H9 (cell line): ENCODE measurements around the gene FCN1. TPM values are rescaled to one million over a fixed set of nuclear protein-coding genes. Genes with fewer than 3 reads are reported as not detected.

ENCODE experiments used
- DNase-seq: peaks from one replicate; pipeline ENCODE4 v3.0.0-alpha.2; 2017
- H2AFZ ChIP-seq: one replicate; pipeline ENCODE4 v1.6.1; 2013; ENCODE audit warnings: mild to moderate bottlenecking, low read length, control low read depth, moderate library complexity
- H2AK5ac ChIP-seq: 2 replicates; pipeline ENCODE4 v1.6.1; 2013; ENCODE audit warnings: low read length, control low read depth, mixed read lengths; ENCODE audit not compliant: insufficient read length
- H2BK120ac ChIP-seq: one replicate; pipeline ENCODE4 v1.6.1; 2013; ENCODE audit warnings: low read depth, mild to moderate bottlenecking, low read length, control low read depth, inconsistent platforms; ENCODE audit not compliant: poor library complexity, severe bottlenecking
- H2BK12ac ChIP-seq: 2 replicates; pipeline ENCODE4 v1.6.1; 2013; ENCODE audit warnings: low read length, control low read depth, mixed read lengths, low read depth; ENCODE audit not compliant: insufficient read length
- H2BK15ac ChIP-seq: 2 replicates; pipeline ENCODE4 v1.6.1; 2013; ENCODE audit warnings: low read depth, low read length, control low read depth
- H2BK20ac ChIP-seq: one replicate; pipeline ENCODE4 v1.6.1; 2013; ENCODE audit warnings: low read depth, mild to moderate bottlenecking, low read length, control low read depth, inconsistent platforms; ENCODE audit not compliant: poor library complexity, severe bottlenecking
- H2BK5ac ChIP-seq: 2 replicates; pipeline ENCODE4 v1.6.1; 2013; ENCODE audit warnings: low read length, control low read depth, mixed read lengths; ENCODE audit not compliant: insufficient read length
- H3K14ac ChIP-seq: 2 replicates; pipeline ENCODE4 v1.6.1; 2013; ENCODE audit warnings: low read length, control low read depth; ENCODE audit not compliant: insufficient read depth
- H3K18ac ChIP-seq: 2 replicates; pipeline ENCODE4 v1.6.1; 2013; ENCODE audit warnings: low read depth, mild to moderate bottlenecking, mixed read lengths, low read length, control low read depth; ENCODE audit not compliant: insufficient read length
- H3K23ac ChIP-seq: 2 replicates; pipeline ENCODE4 v1.6.1; 2013; ENCODE audit warnings: low read length, control low read depth, mixed read lengths, low read depth; ENCODE audit not compliant: insufficient read length
- H3K23me2 ChIP-seq: 2 replicates; pipeline ENCODE4 v1.6.1; 2013; ENCODE audit warnings: low read depth, mild to moderate bottlenecking, mixed read lengths, low read length, control low read depth; ENCODE audit not compliant: insufficient read length, poor library complexity, severe bottlenecking
- H3K27ac ChIP-seq: 2 replicates; pipeline ENCODE4 v1.5.1; 2013; ENCODE audit warnings: low read length, control low read depth, mixed read lengths, low read depth; ENCODE audit not compliant: insufficient read length
- H3K27me3 ChIP-seq: 2 replicates; pipeline ENCODE4 v1.6.1; 2013; ENCODE audit warnings: low read length, control low read depth, inconsistent platforms; ENCODE audit not compliant: insufficient read depth
- H3K4ac ChIP-seq: 2 replicates; pipeline ENCODE4 v1.6.1; 2013; ENCODE audit warnings: low read depth, mild to moderate bottlenecking, control low read depth, inconsistent platforms, low read length, moderate library complexity
- H3K4me1 ChIP-seq: 2 replicates; pipeline ENCODE4 v1.6.1; 2013; ENCODE audit warnings: low read length, control low read depth, inconsistent platforms; ENCODE audit not compliant: insufficient read depth
- H3K4me2 ChIP-seq: 2 replicates; pipeline ENCODE4 v1.6.1; 2013; ENCODE audit warnings: low read length, control low read depth, mixed read lengths; ENCODE audit not compliant: insufficient read length, insufficient read depth
- H3K56ac ChIP-seq: 2 replicates; pipeline ENCODE4 v1.6.1; 2013; ENCODE audit warnings: low read depth, mild to moderate bottlenecking, mixed read lengths, low read length, control low read depth; ENCODE audit not compliant: insufficient read length
- H3K79me1 ChIP-seq: 2 replicates; pipeline ENCODE4 v1.6.1; 2013; ENCODE audit warnings: low read depth, mild to moderate bottlenecking, moderate library complexity, low read length, control low read depth, inconsistent platforms; ENCODE audit not compliant: insufficient read depth, poor library complexity, severe bottlenecking
- H3K79me2 ChIP-seq: 2 replicates; pipeline ENCODE4 v1.6.1; 2013; ENCODE audit warnings: low read length, control low read depth, inconsistent platforms; ENCODE audit not compliant: insufficient read depth
- H3K9ac ChIP-seq: 2 replicates; pipeline ENCODE4 v1.6.1; 2013; ENCODE audit warnings: low read length, control low read depth, mixed read lengths; ENCODE audit not compliant: insufficient read length; ENCODE audit errors: extremely low read depth
- H3K9me3 ChIP-seq: one replicate; pipeline ENCODE4 v1.6.1; 2013; ENCODE audit warnings: low read depth, low read length, inconsistent platforms; ENCODE audit not compliant: control insufficient read depth
- H3T11ph ChIP-seq: one replicate; pipeline ENCODE4 v1.6.1; 2013; ENCODE audit warnings: mild to moderate bottlenecking, low read length, control low read depth, inconsistent platforms
- H4K20me1 ChIP-seq: one replicate; pipeline ENCODE4 v1.6.1; 2013; ENCODE audit not compliant: control insufficient read depth, insufficient read length, insufficient read depth
- H4K5ac ChIP-seq: 2 replicates; pipeline ENCODE4 v1.6.1; 2013; ENCODE audit warnings: low read depth, mild to moderate bottlenecking, mixed read lengths, low read length, control low read depth; ENCODE audit not compliant: insufficient read length
- H4K8ac ChIP-seq: replicated peaks from 2 replicates; pipeline ENCODE4 v1.6.1; 2013; ENCODE audit warnings: low read length, control low read depth, mixed read lengths, low read depth; ENCODE audit not compliant: insufficient read length
- H4K91ac ChIP-seq: 2 replicates; pipeline ENCODE4 v1.6.1; 2013; ENCODE audit warnings: low read depth, mild to moderate bottlenecking, moderate library complexity, mixed read lengths, low read length, control low read depth; ENCODE audit not compliant: insufficient read length
- H3K27ac Mint-ChIP-seq, 3 experiments: 2 replicates in 2 of 3; 3 replicates in 1 of 3; pipeline ENCODE4 v1.8.0; 2020 to 2021; ENCODE audit warnings: mixed read lengths in 3 of 3, mild to moderate bottlenecking in 1 of 3, moderate library complexity in 1 of 3
- H3K27me3 Mint-ChIP-seq: 2 replicates; pipeline ENCODE4 v1.8.0; 2021; ENCODE audit warnings: low read depth, mild to moderate bottlenecking, moderate library complexity, mixed read lengths
- H3K36me3 Mint-ChIP-seq, 3 experiments: 2 replicates in 2 of 3; 3 replicates in 1 of 3; pipeline ENCODE4 v1.8.0; 2020 to 2021; ENCODE audit warnings: low read depth in 3 of 3, mixed read lengths in 3 of 3; ENCODE audit not compliant: insufficient read depth in 1 of 3
- H3K4me1 Mint-ChIP-seq, 2 experiments: 2 replicates each; pipeline ENCODE4 v1.8.0; 2020; ENCODE audit warnings: mixed read lengths in 2 of 2
- H3K4me3 Mint-ChIP-seq, 2 experiments: 2 replicates in 1 of 2; 3 replicates in 1 of 2; pipeline ENCODE4 v1.8.0; 2020 to 2021; ENCODE audit warnings: mild to moderate bottlenecking in 2 of 2, mixed read lengths in 2 of 2, moderate library complexity in 1 of 2
- H3K9me3 Mint-ChIP-seq, 2 experiments: 2 replicates in 1 of 2; 3 replicates in 1 of 2; pipeline ENCODE4 v1.8.0; 2020; ENCODE audit warnings: mild to moderate bottlenecking in 2 of 2, mixed read lengths in 2 of 2, moderate library complexity in 1 of 2
- CTCF ChIP-seq: fragments of 200-600 bp; sonication (generic); conservative IDR thresholded peaks from 3 replicates; pipeline ENCODE4 v1.8.0; 2021; ENCODE audit warnings: antibody characterized with exemption, mild to moderate bottlenecking
- WGBS: extraction: QIAGEN DNeasy Blood & Tissue Kit; methylation state at CpG from one replicate; pipeline ENCODE4 v1.1.7; 2013; ENCODE audit warnings: missing lambda C conversion rate, low lambda C conversion rate, mixed read lengths; ENCODE audit not compliant: insufficient read length; ENCODE audit errors: extremely low coverage; 5-methylcytosine and 5-hydroxymethylcytosine counted together
- total RNA-seq: library from RNA; stranded (reverse); gene quantifications from 2 replicates; pipeline ENCODE4 v1.2.1, GENCODE V29; 2021

The FCN1 gene
- total RNA-seq, 1 experiment from 2014 or later, result not detected

GRCh38 chr9:134895097-134895496, 22.6 kb downstream of the FCN1 start:
- H4K8ac ChIP-seq, result no peak overlapping the region
- no CpG with 5 or more reads among the region's 3 CpGs for WGBS
- H3K56ac ChIP-seq, result no peak overlapping the region
- H3K9ac ChIP-seq, result no peak overlapping the region
- H2BK120ac ChIP-seq, result no peak overlapping the region
- Mint-ChIP-seq H3K4me3 (no peak overlapping the region), H3K27me3 (peaks cover 7% of the 10 kb centered on the region), H3K36me3 (peaks cover 0 to 18% (median 6%) of the 10 kb centered on the region in 3 experiments; a peak in 4 of 7 replicates), H3K4me1 (no peaks in the 10 kb centered on the region), H3K9me3 (peaks cover 24 to 30% of the 10 kb centered on the region in 2 experiments), H3K27ac (no peak overlapping the region)
- H3K79me1 ChIP-seq, result no peaks in the 10 kb centered on the region
- no peak overlapping the region for H4K91ac ChIP-seq
- H2BK12ac ChIP-seq, result no peak overlapping the region
- H3K23ac ChIP-seq, result no peak overlapping the region
- H3T11ph ChIP-seq, result no peak overlapping the region
- no peak overlapping the region for H3K27ac ChIP-seq
- H2BK15ac ChIP-seq, result no peak overlapping the region
- H2AK5ac ChIP-seq, result no peak overlapping the region
- H3K4ac ChIP-seq, result no peak overlapping the region
- no peak overlapping the region for H3K18ac ChIP-seq
- DNase-seq, result no peak
- H3K14ac ChIP-seq, result no peak overlapping the region
- no peak overlapping the region for H3K4me2 ChIP-seq
- H3K23me2 ChIP-seq, result no peaks in the 10 kb centered on the region
- peaks cover 7% of the 10 kb centered on the region for H3K9me3 ChIP-seq
- no peaks in the 10 kb centered on the region for H3K4me1 ChIP-seq
- no peaks in the 10 kb centered on the region for H3K27me3 ChIP-seq
- no peaks in the 10 kb centered on the region for H4K20me1 ChIP-seq
- no peak overlapping the region for H4K5ac ChIP-seq
- TF ChIP-seq CTCF, result no peak
- H2AFZ ChIP-seq, result no peak overlapping the region
- H2BK5ac ChIP-seq, result no peak overlapping the region
- no peak overlapping the region for H2BK20ac ChIP-seq
- H3K79me2 ChIP-seq, result no peaks in the 10 kb centered on the region
